ENCODE results near the gene LRRC1. TPM values are rescaled to one million over a fixed set of nuclear protein-coding genes. Genes with fewer than 3 reads are reported as not detected.

Gene LRRC1
- total and polyA plus RNA-seq, 8 donors, result 8.6 to 16.4 (median 10.3) TPM

GRCh38 chr6:53799340-53799739 is 4.5 kb downstream of the LRRC1 start:
- TF ChIP-seq CTCF (IDR thresholded peaks at IDR 0.05), result no peak
- H3K36me3 ChIP-seq, result no peaks in the 10 kb centered on the region
- intact Hi-C loops (cut with DNase I), result no loop called here
- DNase-seq, result no peak
- H3K27me3 ChIP-seq, result peaks cover 0 to 11% of the 10 kb centered on the region in 2 donors
- ATAC-seq, result no peak
- no peaks in the 10 kb centered on the region for H3K9me3 ChIP-seq
- H3K4me3 ChIP-seq, result no peak overlapping the region
- H3K27ac ChIP-seq, result no peak overlapping the region
- H3K4me1 ChIP-seq, result peaks cover 10 to 15% of the 10 kb centered on the region in 2 donors

GRCh38 chr6:53801022-53801421 is 6.2 kb downstream of the LRRC1 start:
- no peak for ATAC-seq

GRCh38 chr6:53802582-53802981 is 7.8 kb downstream of the LRRC1 start:
- H3K4me3 ChIP-seq, result no peak overlapping the region
- no peaks in the 10 kb centered on the region for H3K9me3 ChIP-seq
- no peaks in the 10 kb centered on the region for H3K36me3 ChIP-seq
- no peak for TF ChIP-seq CTCF (IDR thresholded peaks at IDR 0.05)
- no peak for DNase-seq
- no peak overlapping the region for H3K27ac ChIP-seq
- no peak for ATAC-seq
- H3K4me1 ChIP-seq, result no peaks in the 10 kb centered on the region
- no peaks in the 10 kb centered on the region for H3K27me3 ChIP-seq
- intact Hi-C loops (cut with DNase I), result no loop called here

More at GRCh38 chr6:53801022-53801421, 6.2 kb downstream of the LRRC1 start:
- DNase-seq, result no peak
- Histone ChIP-seq H3K27ac (no peak overlapping the region), H3K36me3 (no peaks in the 10 kb centered on the region), H3K4me1 (peaks cover 4 to 8% of the 10 kb centered on the region in 2 donors), H3K27me3 (peaks cover 0 to 1% of the 10 kb centered on the region in 2 donors), H3K9me3 (no peaks in the 10 kb centered on the region), H3K4me3 (no peak overlapping the region)
- TF ChIP-seq CTCF (IDR thresholded peaks at IDR 0.05), result no peak
- intact Hi-C loops (cut with DNase I), result no loop called here

GRCh38 chr6:53803081-53803860 is 8.5 kb downstream of the LRRC1 start:
- DNase-seq, result no peak
- Histone ChIP-seq H3K9me3 (no peaks in the 10 kb centered on the region), H3K4me1 (no peaks in the 10 kb centered on the region), H3K27me3 (no peaks in the 10 kb centered on the region), H3K4me3 (no peak overlapping the region), H3K36me3 (no peaks in the 10 kb centered on the region), H3K27ac (no peak overlapping the region)
- no peak for TF ChIP-seq CTCF (IDR thresholded peaks at IDR 0.05)
- ATAC-seq, result peak; percentile 83
- intact Hi-C loops (cut with DNase I), result no loop called here

- no peak overlapping the region for H3K4me3 ChIP-seq
- H3K9me3 ChIP-seq, result no peaks in the 10 kb centered on the region
- DNase-seq, result no peak
- intact Hi-C loops (cut with DNase I), result no loop called here
- no peak overlapping the region for H3K27ac ChIP-seq
- no peak for TF ChIP-seq CTCF (IDR thresholded peaks at IDR 0.05)
- no peaks in the 10 kb centered on the region for H3K4me1 ChIP-seq
- no peaks in the 10 kb centered on the region for H3K36me3 ChIP-seq
- ATAC-seq, result no peak
- no peaks in the 10 kb centered on the region for H3K27me3 ChIP-seq
Measured at GRCh38 chr6:53805016-53805415, 10.2 kb downstream of the LRRC1 start.

All from left lung (tissue), 10 donors.